Hepatocyte (in vitro differentiated cells): ENCODE results near the gene STK32B.

ENCODE experiments used
- CTCF ChIP-seq: fragments of 200-600 bp; sonication (generic); IDR thresholded peaks from 2 replicates; pipeline ENCODE4 v1.5.1; 2016; ENCODE audit warnings: antibody characterized with exemption, mild to moderate bottlenecking; ENCODE audit not compliant: poor library complexity
- EZH2 ChIP-seq: fragments of 200-600 bp; sonication (generic); IDR thresholded peaks from 2 replicates; pipeline ENCODE4 v1.6.1; 2016; ENCODE audit warnings: antibody characterized with exemption, mild to moderate bottlenecking, borderline replicate concordance
- EZH2phosphoT487 ChIP-seq: fragments of 200-600 bp; sonication (generic); IDR thresholded peaks from one replicate; pipeline ENCODE4 v1.6.1; 2018; ENCODE audit warnings: antibody characterized with exemption, mild to moderate bottlenecking, low read depth, moderate library complexity; ENCODE audit not compliant: unreplicated experiment, severe bottlenecking

GRCh38 chr4:5040856-5041620, 10.2 kb upstream of the STK32B start:
- TF ChIP-seq CTCF (no peak), EZH2 (no peak), EZH2phosphoT487 (no peak)
